Adrenal gland (tissue), 12 donors: Measurements from ENCODE around the gene ARV1. TPM values are rescaled to one million over a fixed set of nuclear protein-coding genes. Genes with fewer than 3 reads are reported as not detected.

ENCODE experiments used
- DNase-seq, 7 donors: peaks; one replicate each; pipeline ENCODE4 v3.0.0-alpha.2; 2019 to 2020
- H3K27ac ChIP-seq, 5 donors: fragments of 200-600 bp; sonication (generic) in 4 of 5; 1 replicate in 3 of 5; 2 replicates in 2 of 5; pipeline versions ENCODE4 v1.5.1 to v1.8.0; 2016 to 2020; ENCODE audit warnings: mild to moderate bottlenecking in 1 of 5
- H3K27me3 ChIP-seq: fragments of 200-600 bp; 2 replicates; pipeline ENCODE4 v1.8.0; 2021
- H3K36me3 ChIP-seq, 2 donors: fragments of 200-600 bp; replicated peaks in 1 of 2; 1 replicate in 1 of 2; 2 replicates in 1 of 2; pipeline versions ENCODE4 v1.5.1 to v1.8.0; 2018 to 2022
- H3K4me1 ChIP-seq, 2 donors: fragments of 200-600 bp; replicated peaks in 1 of 2; 1 replicate in 1 of 2; 2 replicates in 1 of 2; pipeline versions ENCODE4 v1.5.1 to v1.8.0; 2018 to 2021
- H3K4me3 ChIP-seq, 4 donors: fragments of 200-600 bp; sonication (generic) in 3 of 4; one replicate each; pipeline ENCODE4 v1.5.1; 2016 to 2018
- H3K9me3 ChIP-seq, 3 donors: fragments of 200-600 bp; sonication (generic) in 1 of 3; replicated peaks in 1 of 3; 1 replicate in 2 of 3; 2 replicates in 1 of 3; pipeline versions ENCODE4 v1.5.1 to v1.8.0; 2016 to 2021
- CTCF ChIP-seq, 6 experiments: fragments of 450-650 bp in 4 of 6; fragments of 200-600 bp in 2 of 6; sonication (generic) in 1 of 6; IDR thresholded peaks; 1 replicate in 5 of 6; 2 replicates in 1 of 6; pipeline versions ENCODE4 v1.5.1 to v1.8.0; 2016 to 2021; ENCODE audit warnings: antibody characterized with exemption in 6 of 6, mild to moderate bottlenecking in 2 of 6, moderate library complexity in 1 of 6
- POLR2A ChIP-seq, 2 donors: fragments of 450-650 bp; IDR thresholded peaks; one replicate each; pipeline ENCODE4 v1.6.1; 2017; ENCODE audit warnings: antibody characterized with exemption in 2 of 2, mild to moderate bottlenecking in 2 of 2, moderate library complexity in 1 of 2
- WGBS, 4 donors: extraction: QIAGEN DNeasy Blood & Tissue Kit in 2 of 4; methylation state at CpG; one replicate each; pipeline versions ENCODE4 v1.1.5 to v1.1.7; 2013 to 2017; 5-methylcytosine and 5-hydroxymethylcytosine counted together
- intact Hi-C, 2 donors: fragments of 100-400 bp; cut with DNase I; formaldehyde crosslinking; loops; one replicate each; pipeline versions ENCODE4 v1.14.1 to v1.15.0; 2022 to 2023
- polyA plus RNA-seq, 3 donors: library from polyadenylated mRNA; stranded (reverse); fragments of 200-250 nt in 2 of 3; fragments of 350-450 nt in 1 of 3; fragmentation: Illumina TruSeq in 1 of 3; extraction: RNeasy Lipid Tissue Mini Kit (QIAGEN cat#74804) in 1 of 3; gene quantifications; one replicate each; pipeline ENCODE4 v1.2.3, GENCODE V29; 2013 to 2014
- total RNA-seq, 9 donors: library from RNA; depleted of rRNA in 4 of 9; stranded (reverse); fragments of >200 nt in 4 of 9; fragments of 120-200 nt in 1 of 9; fragmentation: NEBNext Ultra II Directional in 1 of 9; extraction: Animal tissue kit (Norgen Biotek cat#: 25700) in 1 of 9; gene quantifications; one replicate each; pipeline versions ENCODE4 v1.1.0 to v1.2.4, GENCODE V29; 2013 to 2023
- donor health status: healthy with polysubstance abuse.
- donor health status: Bipolar disorder and iron deficiency.
- donor health status: DM: yes; HTN: yes; CAD: no.
- donor health status: DM: no; HTN: no; CAD: no.
- donor health status: DM: no; HTN: no; CAD: no.
- donor health status: DM: yes; HTN: yes; CAD: no.

The ARV1 gene
- total and polyA plus RNA-seq, 12 donors: 20.1 to 81.5 (median 23.9) TPM

DNA sequence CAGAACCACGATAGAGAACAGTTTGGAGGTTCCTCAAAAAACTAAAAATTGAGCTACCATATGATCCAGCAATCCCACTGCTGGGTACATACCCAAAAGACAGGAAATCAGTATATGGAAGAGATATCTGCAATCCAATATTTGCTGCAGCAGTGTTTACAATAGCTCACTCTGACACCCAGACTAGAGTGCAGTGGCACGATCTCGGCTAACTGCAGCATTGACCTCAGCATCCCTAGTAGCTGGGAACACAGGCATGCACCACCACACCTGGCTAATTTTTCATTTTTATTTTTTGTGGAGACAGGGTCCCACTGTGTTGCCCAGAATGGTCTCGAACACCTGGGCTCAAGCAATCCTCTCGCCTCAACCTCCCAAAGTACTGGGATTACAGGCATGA is 13.4 kb upstream of the ARV1 start:
- H3K36me3 ChIP-seq: no peaks in the 10 kb centered on the region
- no peak for DNase-seq
- no peak overlapping the region for H3K4me3 ChIP-seq
- H3K4me1 ChIP-seq: no peaks in the 10 kb centered on the region
- TF ChIP-seq POLR2A (IDR thresholded peaks at IDR 0.05) (no peak), CTCF (IDR thresholded peaks at IDR 0.05) (no peak)
- intact Hi-C loops: no loop called here
- 93 to 96% (median 94%) methylated on average over 5 of the region's 5 CpGs for WGBS, 4 donors
- H3K9me3 ChIP-seq: no peaks in the 10 kb centered on the region
- no peaks in the 10 kb centered on the region for H3K27me3 ChIP-seq
- H3K27ac ChIP-seq: no peak overlapping the region

DNA sequence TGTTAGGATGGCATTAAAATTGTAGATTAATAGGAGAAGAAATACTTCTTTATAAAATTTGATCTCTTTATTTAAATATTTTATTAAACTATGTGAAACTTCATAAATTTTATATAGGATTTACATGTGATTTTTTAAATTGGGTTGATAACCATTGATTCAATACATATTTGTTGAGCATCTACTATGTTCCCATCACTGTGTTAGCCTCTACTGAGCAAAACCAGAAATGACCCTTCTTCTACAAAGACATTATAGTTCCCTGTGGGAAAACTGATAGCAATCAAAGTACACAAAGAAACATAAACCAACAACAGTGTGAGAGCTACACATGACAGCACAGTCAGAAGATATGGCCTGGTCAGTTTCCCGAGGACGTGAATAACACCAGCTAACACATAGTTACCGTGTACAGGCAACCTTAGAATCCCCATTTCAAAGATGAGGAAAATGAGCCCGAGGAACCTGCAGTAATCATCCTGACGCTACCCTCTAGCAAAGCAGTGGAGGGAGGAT is 12.5 kb upstream of the ARV1 start:
- Histone ChIP-seq H3K9me3 (no peaks in the 10 kb centered on the region), H3K4me1 (no peaks in the 10 kb centered on the region), H3K4me3 (no peak overlapping the region), H3K27me3 (no peaks in the 10 kb centered on the region), H3K36me3 (no peaks in the 10 kb centered on the region), H3K27ac (no peak overlapping the region)
- WGBS, 4 donors: 92 to 95% (median 93%) methylated on average over 5 of the region's 5 CpGs
- no peak for DNase-seq
- TF ChIP-seq CTCF (IDR thresholded peaks at IDR 0.05): no peak
- no peak for TF ChIP-seq POLR2A (IDR thresholded peaks at IDR 0.05)
- intact Hi-C loops: no loop called here

DNA sequence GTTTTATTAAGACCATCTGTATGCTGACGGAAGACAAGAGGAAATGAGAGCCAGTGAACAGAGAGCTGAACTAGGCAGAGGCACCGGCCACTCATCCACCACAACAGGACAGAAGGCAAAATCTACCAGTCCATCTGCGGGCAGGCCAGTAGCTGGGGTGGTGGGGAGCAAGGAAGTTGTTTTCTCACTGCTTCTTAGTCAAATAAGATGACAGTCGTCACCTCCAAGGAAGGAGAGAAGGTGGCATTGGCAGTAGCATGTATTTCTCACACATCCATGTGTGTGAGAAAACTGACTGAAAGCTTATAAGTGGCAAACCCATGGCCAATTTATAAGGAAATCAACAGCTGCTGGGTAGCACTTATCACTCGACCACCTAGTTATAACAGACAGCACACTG is 8.5 kb upstream of the ARV1 start:
- DNase-seq: no peak
- Histone ChIP-seq H3K27ac (no peak overlapping the region), H3K4me1 (no peaks in the 10 kb centered on the region), H3K27me3 (no peaks in the 10 kb centered on the region), H3K9me3 (no peaks in the 10 kb centered on the region), H3K36me3 (no peaks in the 10 kb centered on the region), H3K4me3 (no peak overlapping the region)
- intact Hi-C loops: no loop called here
- whole genome bisulfite sequencing, 4 donors: 90 to 96% (median 92%) methylated on average over 5 of the region's 5 CpGs
- TF ChIP-seq CTCF (IDR thresholded peaks at IDR 0.05) (no peak), POLR2A (IDR thresholded peaks at IDR 0.05) (no peak)

GRCh38 chr1:230971771-230972170 is 7.1 kb upstream of the ARV1 start:
- H3K4me1 ChIP-seq: peaks cover 0 to under 1% of the 10 kb centered on the region in 2 donors
- no peak overlapping the region for H3K27ac ChIP-seq
- intact Hi-C loops: no loop called here
- H3K4me3 ChIP-seq: no peak overlapping the region
- H3K9me3 ChIP-seq: no peaks in the 10 kb centered on the region
- H3K27me3 ChIP-seq: no peaks in the 10 kb centered on the region
- TF ChIP-seq POLR2A (IDR thresholded peaks at IDR 0.05) (no peak), CTCF (IDR thresholded peaks at IDR 0.05) (no peak)
- no peaks in the 10 kb centered on the region for H3K36me3 ChIP-seq
- no peak for DNase-seq
